Mesodermal cell (in vitro differentiated cells): ENCODE measurements around the gene HTR3A. TPM values are rescaled to one million over a fixed set of nuclear protein-coding genes. Genes with fewer than 3 reads are reported as not detected.
"Not testable (repeated sequence)": the region's sequence is repeated elsewhere in the genome, so short reads cannot be mapped to it uniquely, and the experiment has no call there.

ENCODE experiments used
- H3K27ac ChIP-seq: 2 replicates; pipeline ENCODE4 v1.7.0; 2013; ENCODE audit warnings: mild to moderate bottlenecking, low read depth, low read length, moderate library complexity; ENCODE audit not compliant: severe bottlenecking
- H3K36me3 ChIP-seq: 2 replicates; pipeline ENCODE4 v1.7.1; 2013; ENCODE audit warnings: mild to moderate bottlenecking, low read length, moderate library complexity; ENCODE audit not compliant: control insufficient read depth, insufficient read depth
- H3K4me1 ChIP-seq: one replicate; pipeline ENCODE4 v1.7.1; 2013; ENCODE audit warnings: mild to moderate bottlenecking, low read length; ENCODE audit not compliant: insufficient read depth, control insufficient read depth, poor library complexity, severe bottlenecking
- H3K4me3 ChIP-seq: 2 replicates; pipeline ENCODE4 v1.7.0; 2013; ENCODE audit warnings: low read length, control low read depth, mild to moderate bottlenecking; ENCODE audit not compliant: insufficient read depth, poor library complexity, severe bottlenecking; ENCODE audit errors: extremely low read depth
- H3K9me3 ChIP-seq: 2 replicates; pipeline ENCODE4 v1.7.1; 2013; ENCODE audit warnings: mild to moderate bottlenecking, low read length, moderate library complexity; ENCODE audit not compliant: control insufficient read depth
- WGBS, 2 experiments: methylation state at CpG; one replicate each; pipeline ENCODE4 v1.1.5; 2013; ENCODE audit warnings: missing lambda C conversion rate in 2 of 2; ENCODE audit not compliant: insufficient coverage in 2 of 2; 5-methylcytosine and 5-hydroxymethylcytosine counted together
- polyA plus RNA-seq, 2 experiments: library from polyadenylated mRNA; stranded (reverse); fragments of 50-300 nt; gene quantifications; one replicate each; pipeline ENCODE4 v1.2.3, GENCODE V29; 2013

Gene HTR3A
- not detected for polyA plus RNA-seq (2013, experiment 1 of 2)
- polyA plus RNA-seq (2013, experiment 2 of 2), result 0.20 TPM

DNA sequence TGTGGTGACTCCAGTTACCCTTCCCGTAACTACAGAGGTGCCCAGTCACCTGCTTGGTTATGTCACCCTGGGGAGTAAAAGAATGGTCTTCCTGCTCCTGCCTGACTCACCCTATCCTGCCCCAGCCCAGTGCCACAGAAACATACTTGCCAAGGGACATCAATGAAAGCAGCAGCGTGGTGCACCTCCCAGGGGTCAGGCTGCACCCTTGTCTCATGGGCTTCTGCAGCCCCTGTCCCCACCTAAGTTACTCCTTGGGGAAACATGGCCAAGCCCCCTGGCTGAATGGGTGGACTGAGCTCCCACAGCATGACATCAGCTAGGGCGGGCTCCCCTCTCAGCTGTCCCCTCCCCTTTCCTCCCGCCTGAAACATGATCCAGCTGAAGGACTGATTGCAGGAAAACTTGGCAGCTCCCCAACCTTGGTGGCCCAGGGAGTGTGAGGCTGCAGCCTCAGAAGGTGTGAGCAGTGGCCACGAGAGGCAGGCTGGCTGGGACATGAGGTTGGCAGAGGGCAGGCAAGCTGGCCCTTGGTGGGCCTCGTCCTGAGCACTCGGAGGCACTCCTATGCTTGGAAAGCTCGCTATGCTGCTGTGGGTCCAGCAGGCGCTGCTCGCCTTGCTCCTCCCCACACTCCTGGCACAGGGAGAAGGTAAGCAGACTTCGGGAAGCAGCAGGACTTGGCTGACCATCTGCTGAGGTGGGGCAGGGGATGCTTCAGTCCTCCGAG, at the start of gene HTR3A:
HTR3A (plus strand) TSS at position 368 of the 730 bp plus-strand sequence; CDS start at position 586, 218 bp downstream.
- WGBS, 2 experiments, result 26 to 27% methylated on average over 7 to 12 of the region's 12 CpGs
- no peak within 1 kb of the TSS for H3K4me3 ChIP-seq

DNA sequence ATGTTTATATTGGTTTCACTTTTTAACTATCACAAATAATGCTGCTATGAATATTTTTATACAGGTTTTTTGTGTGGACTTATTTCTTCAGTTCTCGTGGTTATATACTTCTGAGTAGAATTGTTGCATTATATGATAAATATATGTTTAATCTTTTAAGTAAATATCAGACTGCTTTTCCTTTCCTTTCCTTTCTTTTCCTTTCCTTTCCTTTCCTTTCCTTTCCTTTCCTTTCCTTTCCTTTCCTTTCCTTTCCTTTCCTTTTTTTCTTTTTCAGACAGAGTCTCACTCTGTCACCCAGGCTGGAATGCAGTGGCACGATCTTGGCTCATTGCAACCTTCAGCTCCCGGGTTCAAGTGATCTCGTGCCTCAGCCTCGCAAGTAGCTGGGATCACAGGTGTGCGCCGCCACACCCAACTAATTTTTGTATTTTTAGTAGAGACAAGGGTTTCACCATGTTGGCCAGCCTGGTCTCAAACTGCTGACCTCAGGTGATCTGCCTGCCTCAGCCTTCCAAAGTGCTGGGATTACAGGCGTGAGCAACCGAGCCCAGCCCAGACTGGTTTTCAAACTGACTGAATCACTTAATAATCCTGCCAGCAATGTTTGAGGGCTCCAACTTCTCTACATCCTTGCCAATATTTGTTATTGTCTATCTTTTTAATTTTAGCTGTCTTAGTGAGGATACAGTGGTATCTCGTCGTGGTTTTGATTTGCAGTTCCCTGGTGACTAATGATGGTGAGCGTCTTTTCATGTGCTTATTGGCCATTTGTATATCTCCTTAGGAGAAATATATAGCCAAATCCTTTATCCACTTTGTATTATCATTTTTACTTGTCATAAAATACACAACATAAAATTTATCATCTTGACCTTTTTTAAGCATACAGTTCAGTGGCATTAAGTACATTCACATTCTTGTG, 48.4 kb upstream of the HTR3A start:
- H3K4me1 ChIP-seq, result no peaks in the 10 kb centered on the region
- H3K4me3 ChIP-seq, result no peak overlapping the region
- WGBS, 2 experiments, result 82 to 97% methylated on average over 8 of the region's 12 CpGs
- H3K9me3 ChIP-seq, result no peaks in the 10 kb centered on the region
- no peak overlapping the region for H3K27ac ChIP-seq
- no peaks in the 10 kb centered on the region for H3K36me3 ChIP-seq

More for the DNA sequence above, at the start of gene HTR3A:
- Histone ChIP-seq H3K9me3 (no peaks in the 10 kb centered on the region), H3K27ac (no peak within 1 kb of the TSS), H3K36me3 (no peaks in the 10 kb centered on the region), H3K4me1 (peaks cover 7% of the 10 kb centered on the region)

DNA sequence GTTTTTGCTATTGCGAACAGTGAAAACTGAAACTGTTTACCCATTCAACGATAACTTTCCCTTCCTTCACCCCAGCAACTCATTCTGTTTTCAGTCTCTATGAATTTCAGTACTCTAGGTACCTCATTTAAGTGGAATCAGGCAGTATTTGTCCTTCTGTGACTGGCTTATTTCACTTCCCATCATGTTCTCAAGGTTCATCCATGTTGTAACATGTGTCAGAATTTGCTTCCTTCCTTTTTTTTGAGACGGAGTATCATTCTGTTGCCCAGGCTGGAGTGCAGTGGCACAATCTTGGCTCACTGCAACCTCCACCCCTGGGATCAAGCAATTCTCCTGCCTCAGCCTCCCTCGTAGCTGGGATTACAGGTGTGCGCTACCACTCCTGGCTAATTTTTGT, 46.6 kb upstream of the HTR3A start:
- H3K27ac ChIP-seq, result no peak overlapping the region
- WGBS, 2 experiments, result 95 to 98% methylated on average over 3 to 5 of the region's 5 CpGs
- no peaks in the 10 kb centered on the region for H3K9me3 ChIP-seq
- no peaks in the 10 kb centered on the region for H3K36me3 ChIP-seq
- no peaks in the 10 kb centered on the region for H3K4me1 ChIP-seq
- no peak overlapping the region for H3K4me3 ChIP-seq

DNA sequence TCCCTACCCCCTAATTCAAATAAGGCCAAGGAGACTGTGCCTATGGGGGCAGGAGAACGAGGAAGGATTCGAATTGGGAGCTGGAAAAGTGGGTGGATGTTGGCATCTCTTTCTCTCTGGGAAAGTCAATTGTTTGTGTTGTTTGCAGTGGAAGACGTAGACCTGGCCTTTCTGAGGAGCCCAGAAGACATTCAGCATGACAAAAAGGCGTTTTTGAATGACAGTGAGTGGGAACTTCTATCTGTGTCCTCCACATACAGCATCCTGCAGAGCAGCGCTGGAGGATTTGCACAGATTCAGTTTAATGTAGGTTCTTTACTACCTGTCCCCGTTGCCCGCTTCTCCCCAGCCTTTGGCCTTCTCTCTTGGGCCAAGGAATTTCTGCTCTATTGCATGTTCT, 42.1 kb upstream of the HTR3A start:
- H3K36me3 ChIP-seq, result no peaks in the 10 kb centered on the region
- no peaks in the 10 kb centered on the region for H3K4me1 ChIP-seq
- H3K9me3 ChIP-seq, result no peaks in the 10 kb centered on the region
- H3K4me3 ChIP-seq, result no peak overlapping the region
- no peak overlapping the region for H3K27ac ChIP-seq
- WGBS, 2 experiments, result 44 to 57% methylated on average over 5 to 7 of the region's 7 CpGs

DNA sequence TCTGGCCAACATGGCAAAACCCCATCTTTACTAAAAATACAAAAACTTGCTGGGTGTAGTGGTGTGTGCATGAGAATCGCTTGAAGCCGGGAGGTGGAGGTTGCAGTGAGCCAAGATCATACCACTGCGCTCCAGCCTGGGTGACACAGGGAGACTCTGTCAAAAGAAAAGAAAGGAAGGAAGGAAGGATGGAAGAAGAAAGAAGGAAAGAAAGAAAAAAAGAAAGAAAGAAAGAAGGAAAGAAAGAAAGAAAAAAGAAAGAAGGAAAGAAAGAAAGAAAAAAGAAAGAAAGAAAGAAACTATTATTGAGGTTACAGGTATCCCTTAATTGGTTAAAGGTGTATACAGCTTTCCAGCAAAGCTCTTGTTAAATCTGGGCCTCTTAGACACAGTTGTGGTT, 40.7 kb upstream of the HTR3A start:
- WGBS, 2 experiments, result 90 to 100% methylated on average over 1 to 3 of the region's 3 CpGs
- not testable (repeated sequence) for H3K4me1 ChIP-seq, H3K36me3 ChIP-seq, H3K27ac ChIP-seq, H3K9me3 ChIP-seq, H3K4me3 ChIP-seq

DNA sequence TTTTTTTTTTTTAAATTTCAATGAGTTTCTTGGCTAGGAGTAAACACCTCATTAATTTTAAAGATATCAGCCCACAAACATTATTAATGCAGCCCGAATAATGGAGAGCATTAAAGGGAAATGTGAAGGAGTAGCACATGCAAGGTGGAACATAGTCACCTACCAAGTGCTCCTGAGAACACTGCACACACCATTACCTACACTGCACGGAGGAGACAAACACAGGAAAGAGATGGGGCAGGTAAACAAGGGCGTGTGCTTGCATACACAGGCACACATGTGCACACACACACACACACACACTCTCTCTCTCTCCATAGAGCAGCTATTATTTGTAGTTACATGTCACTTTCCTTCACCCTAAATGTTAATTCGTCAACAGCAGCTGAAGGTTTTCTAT, 40.1 kb upstream of the HTR3A start:
- no peaks in the 10 kb centered on the region for H3K36me3 ChIP-seq
- H3K27ac ChIP-seq, result no peak overlapping the region
- no peaks in the 10 kb centered on the region for H3K9me3 ChIP-seq
- H3K4me1 ChIP-seq, result no peaks in the 10 kb centered on the region
- WGBS, 2 experiments, result 100% methylated on average over 2 of the region's 4 CpGs; no CpG with 5 or more reads in 1 of the 2 experiments
- no peak overlapping the region for H3K4me3 ChIP-seq

DNA sequence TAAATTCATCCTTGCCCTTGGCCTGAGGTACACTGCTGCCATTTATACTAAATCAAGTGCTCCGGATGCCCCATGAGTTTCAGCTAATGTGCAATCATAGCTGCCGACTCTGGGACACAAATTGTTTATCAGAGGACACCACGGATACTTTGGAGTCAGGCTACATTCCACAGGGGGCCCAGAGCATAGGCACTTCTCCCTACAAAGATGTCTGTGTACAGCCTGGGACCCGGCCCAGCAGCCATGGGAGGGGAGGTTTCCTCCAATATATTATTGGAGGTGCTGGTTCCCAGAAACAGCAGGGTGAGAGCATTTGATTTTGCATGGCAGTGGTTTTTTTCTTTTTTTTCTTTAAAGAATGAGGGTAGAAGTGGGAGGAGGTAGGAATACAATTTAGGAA, 39.0 kb upstream of the HTR3A start:
- Histone ChIP-seq H3K4me1 (no peaks in the 10 kb centered on the region), H3K4me3 (no peak overlapping the region), H3K27ac (no peak overlapping the region), H3K9me3 (no peaks in the 10 kb centered on the region), H3K36me3 (no peaks in the 10 kb centered on the region)
- WGBS, 2 experiments, result 93 to 100% methylated on average over 2 to 3 of the region's 4 CpGs

DNA sequence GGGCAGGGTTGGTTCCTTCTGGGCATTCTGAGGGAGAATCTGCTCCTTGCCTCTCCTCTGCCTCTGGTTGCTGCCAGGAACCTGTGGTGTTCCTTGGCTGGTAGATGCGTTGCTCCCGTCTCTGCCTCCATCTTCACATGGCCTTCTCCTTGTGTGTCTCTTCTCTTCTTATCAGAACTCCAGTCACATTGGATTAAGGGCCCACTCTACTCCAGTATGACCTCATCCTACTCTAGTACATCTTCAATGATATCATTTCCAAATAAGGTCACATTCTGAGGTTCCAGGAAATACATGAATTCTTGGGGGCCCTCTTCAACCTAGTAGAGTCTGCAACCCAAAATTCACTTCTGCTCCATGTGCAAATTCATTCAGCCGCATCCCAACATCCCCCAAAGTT, 37.0 kb upstream of the HTR3A start:
- Histone ChIP-seq H3K9me3 (no peaks in the 10 kb centered on the region), H3K36me3 (no peaks in the 10 kb centered on the region), H3K4me3 (no peak overlapping the region), H3K27ac (no peak overlapping the region), H3K4me1 (no peaks in the 10 kb centered on the region)
- WGBS, 2 experiments, result 72 to 87% methylated on average over 3 of the region's 3 CpGs

DNA sequence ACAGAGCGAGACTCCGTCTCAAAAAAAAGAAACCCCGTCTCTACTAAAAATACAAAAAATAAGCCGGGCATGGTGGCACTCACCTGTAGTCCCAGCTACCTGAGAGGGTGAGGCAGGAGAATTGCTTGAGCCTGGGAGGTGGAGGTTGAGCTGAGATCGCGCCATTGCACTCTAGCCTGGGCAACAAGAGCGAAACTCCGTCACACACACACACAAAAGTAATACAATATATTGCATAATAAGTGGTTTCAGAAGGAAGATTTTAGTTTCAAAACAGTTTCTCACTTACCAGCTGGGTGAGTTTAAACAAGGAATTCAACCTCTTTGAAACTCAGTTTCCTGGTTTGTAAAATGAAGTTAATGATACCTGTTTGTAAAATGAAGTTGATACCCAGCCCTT, 32.7 kb upstream of the HTR3A start:
- Histone ChIP-seq H3K4me3 (no peak overlapping the region), H3K36me3 (no peaks in the 10 kb centered on the region), H3K9me3 (no peaks in the 10 kb centered on the region), H3K4me1 (no peaks in the 10 kb centered on the region), H3K27ac (no peak overlapping the region)
- WGBS, 2 experiments, result 100% methylated on average over 1 of the region's 8 CpGs

DNA sequence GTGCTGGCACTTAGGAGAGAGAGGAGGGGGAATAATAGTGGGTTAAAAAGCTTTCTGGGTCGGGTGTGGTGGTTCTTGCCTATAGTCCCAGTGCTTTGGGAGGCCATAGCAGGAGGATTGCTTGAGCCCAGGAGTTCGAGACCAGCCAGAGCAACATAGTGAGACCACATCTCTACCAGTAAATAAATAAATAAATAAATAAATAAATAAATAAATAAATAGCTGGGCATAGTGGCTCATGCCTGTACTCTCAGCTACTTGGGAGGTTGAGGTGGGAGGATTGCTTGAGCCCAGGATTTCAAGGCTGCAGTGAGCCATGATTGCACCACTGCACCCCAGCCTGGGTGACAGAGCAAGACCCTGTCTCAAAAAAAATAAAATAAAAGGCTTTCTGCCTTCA, 28.7 kb upstream of the HTR3A start:
- not testable (repeated sequence) for H3K9me3 ChIP-seq, H3K4me3 ChIP-seq, H3K36me3 ChIP-seq, H3K4me1 ChIP-seq, H3K27ac ChIP-seq
- WGBS, 2 experiments, result 78% methylated on average over 1 of the region's 2 CpGs; no CpG with 5 or more reads in 1 of the 2 experiments
